KMS-11 (cell line): Measurements from ENCODE around the gene SANBR.

Experiments used
- H2AFZ ChIP-seq: fragments of 200-600 bp; sonication (generic); 2 replicates; pipeline ENCODE4 v1.6.1; 2016; ENCODE audit warnings: antibody characterized with exemption, mixed run types, low read depth
- H3K27ac ChIP-seq: fragments of 200-600 bp; sonication (generic); 2 replicates; pipeline ENCODE4 v1.6.1; 2016; ENCODE audit warnings: mild to moderate bottlenecking, mixed run types
- H3K27me3 ChIP-seq: fragments of 200-600 bp; sonication (generic); 2 replicates; pipeline ENCODE4 v1.6.1; 2017; ENCODE audit warnings: mild to moderate bottlenecking, low read depth, mixed run types, moderate library complexity; ENCODE audit not compliant: insufficient read depth
- H3K36me3 ChIP-seq: fragments of 200-600 bp; sonication (generic); 2 replicates; pipeline ENCODE4 v1.6.1; 2017; ENCODE audit warnings: mild to moderate bottlenecking, mixed run types; ENCODE audit not compliant: insufficient read depth
- H3K4me1 ChIP-seq: fragments of 200-600 bp; sonication (generic); 2 replicates; pipeline ENCODE4 v1.6.1; 2016; ENCODE audit warnings: mild to moderate bottlenecking, low read depth, mixed run types; ENCODE audit not compliant: poor library complexity, severe bottlenecking
- H3K4me2 ChIP-seq: fragments of 200-600 bp; sonication (generic); 2 replicates; pipeline ENCODE4 v1.7.0; 2016; ENCODE audit warnings: mild to moderate bottlenecking, mixed run types
- H3K4me3 ChIP-seq: fragments of 200-600 bp; sonication (generic); IDR thresholded peaks from 2 replicates; pipeline ENCODE4 v1.6.1; 2017; ENCODE audit warnings: low read depth, low read length, mixed read lengths; ENCODE audit not compliant: insufficient read depth
- H3K79me2 ChIP-seq: fragments of 200-600 bp; sonication (generic); 2 replicates; pipeline ENCODE4 v1.6.1; 2016; ENCODE audit warnings: low read depth, mixed run types; ENCODE audit not compliant: insufficient read depth
- H3K9ac ChIP-seq: fragments of 200-600 bp; sonication (generic); 2 replicates; pipeline ENCODE4 v1.6.1; 2016; ENCODE audit warnings: mild to moderate bottlenecking, mixed run types
- H4K20me1 ChIP-seq: fragments of 200-600 bp; sonication (generic); 2 replicates; pipeline ENCODE4 v1.6.1; 2016; ENCODE audit warnings: mild to moderate bottlenecking, mixed run types; ENCODE audit not compliant: insufficient read depth
- CTCF ChIP-seq: fragments of 200-600 bp; sonication (generic); conservative IDR thresholded peaks from 2 replicates; pipeline ENCODE4 v1.6.1; 2017; ENCODE audit warnings: low read depth, mild to moderate bottlenecking, antibody characterized with exemption, low read length, moderate library complexity, mixed read lengths

The SANBR gene

GRCh38 chr2:61065714-61066709, at the start of gene SANBR:
TSS of gene SANBR (plus strand) at chr2:61065871. CDS start at chr2:61070351, 4,480 bp downstream.
- Histone ChIP-seq H2AFZ (peak within 1 kb of the TSS; percentile 94), H4K20me1 (no peaks in the 10 kb centered on the region), H3K36me3 (no peaks in the 10 kb centered on the region), H3K4me1 (peaks cover 17% of the 10 kb centered on the region), H3K27ac (no peak within 1 kb of the TSS), H3K4me2 (peak within 1 kb of the TSS; percentile 85), H3K4me3 (peak within 1 kb of the TSS; percentile 79), H3K9ac (peak within 1 kb of the TSS; percentile 29; the same call in 1 of the 2 replicates), H3K27me3 (no peaks in the 10 kb centered on the region), H3K79me2 (no peaks in the 10 kb centered on the region)
- TF ChIP-seq CTCF = no peak

GRCh38 chr2:61015976-61016375, 49.7 kb upstream of the SANBR start:
- Histone ChIP-seq H3K36me3 (no peaks in the 10 kb centered on the region), H3K4me1 (peaks cover 38% of the 10 kb centered on the region), H3K27ac (no peak overlapping the region; the same call in 1 of the 2 replicates), H3K27me3 (no peaks in the 10 kb centered on the region), H3K4me3 (peak overlapping the region; percentile 95), H3K79me2 (peaks cover 43% of the 10 kb centered on the region), H3K9ac (peak overlapping the region; percentile 70; the same call in 1 of the 2 replicates), H2AFZ (peak overlapping the region; percentile 62), H3K4me2 (peak overlapping the region; percentile 76), H4K20me1 (no peaks in the 10 kb centered on the region)
- TF ChIP-seq CTCF = no peak

- Histone ChIP-seq H3K4me1 (peaks cover 38% of the 10 kb centered on the region), H3K27ac (peak overlapping the region; percentile 81)
- TF ChIP-seq CTCF = no peak
Observed at GRCh38 chr2:61016392-61017002, 49.2 kb upstream of the SANBR start.

GRCh38 chr2:61017003-61017555, 48.6 kb upstream of the SANBR start:
- no peaks in the 10 kb centered on the region for H3K36me3 ChIP-seq
- H3K9ac ChIP-seq = peak overlapping the region; percentile 70; the same call in 1 of the 2 replicates
- peak overlapping the region; percentile 76; the same call in 1 of the 2 replicates for H3K4me2 ChIP-seq
- no peak for TF ChIP-seq CTCF
- peak overlapping the region; percentile 62 for H2AFZ ChIP-seq
- peak overlapping the region; percentile 95 for H3K4me3 ChIP-seq
- H3K79me2 ChIP-seq = peaks cover 47% of the 10 kb centered on the region
- H3K27ac ChIP-seq = peak overlapping the region; percentile 81
- H3K4me1 ChIP-seq = peaks cover 32% of the 10 kb centered on the region
- no peaks in the 10 kb centered on the region for H3K27me3 ChIP-seq
- H4K20me1 ChIP-seq = no peaks in the 10 kb centered on the region

More at GRCh38 chr2:61016392-61017002, 49.2 kb upstream of the SANBR start:
- H2AFZ ChIP-seq = peak overlapping the region; percentile 62
- no peaks in the 10 kb centered on the region for H3K36me3 ChIP-seq
- peaks cover 47% of the 10 kb centered on the region for H3K79me2 ChIP-seq
- no peaks in the 10 kb centered on the region for H3K27me3 ChIP-seq
- peak overlapping the region; percentile 70; the same call in 1 of the 2 replicates for H3K9ac ChIP-seq
- H3K4me2 ChIP-seq = peak overlapping the region; percentile 76
- H3K4me3 ChIP-seq = peak overlapping the region; percentile 95
- no peaks in the 10 kb centered on the region for H4K20me1 ChIP-seq
